ENCODE data around the gene TP53INP2.

- no peak for TF ChIP-seq ELK4 (IDR thresholded peaks at IDR 0.05; ENCODE audit: borderline replicate concordance, low read depth, low read length)
- no peak for TF ChIP-seq MZF1 (tag by site-specific recombination; IDR thresholded peaks at IDR 0.05; ENCODE audit: borderline replicate concordance)
- no peak for TF ChIP-seq SETDB1 (IDR thresholded peaks at IDR 0.05; ENCODE audit: insufficient read length, low read length)
- no peak for TF ChIP-seq REST (tag by site-specific recombination; IDR thresholded peaks at IDR 0.05)
- no peak for TF ChIP-seq CTCF (tag by site-specific recombination; IDR thresholded peaks at IDR 0.05)
- no peak for TF ChIP-seq ATF2 (tag by site-specific recombination; IDR thresholded peaks at IDR 0.05; ENCODE audit: low read depth)
- TF ChIP-seq ZNF521 (tag by site-specific recombination; IDR thresholded peaks at IDR 0.05) = no peak
- TF ChIP-seq ZNF830 (tag by site-specific recombination; IDR thresholded peaks at IDR 0.05; ENCODE audit: low read depth) = no peak
- no peak for TF ChIP-seq RBAK (tag by site-specific recombination; IDR thresholded peaks at IDR 0.05)
- TF ChIP-seq ZFHX2 (tag by site-specific recombination; conservative IDR thresholded peaks at IDR 0.05) = no peak
- TF ChIP-seq ZNF274 (IDR thresholded peaks at IDR 0.05; ENCODE audit: low read length) = no peak
- TF ChIP-seq ZNF274 (tag by site-specific recombination; IDR thresholded peaks at IDR 0.05; ENCODE audit: borderline replicate concordance) = no peak
- no peak for TF ChIP-seq ZNF223 (tag by site-specific recombination; IDR thresholded peaks at IDR 0.05)
Measured at GRCh38 chr20:34663213-34663943, 40.8 kb upstream of the TP53INP2 start.

Data from HEK293 (cell line).